ES-I3 (cell line): ENCODE results near the gene ILK.

Source experiments
- H3K36me3 ChIP-seq: 2 replicates; pipeline ENCODE4 v1.6.1; 2013; ENCODE audit warnings: mild to moderate bottlenecking, low read length, control low read depth, moderate library complexity; ENCODE audit not compliant: insufficient read depth
- H3K4me1 ChIP-seq: 2 replicates; pipeline ENCODE4 v1.6.1; 2013; ENCODE audit warnings: mild to moderate bottlenecking, control low read depth, low read length; ENCODE audit not compliant: insufficient read depth
- H3K9ac ChIP-seq: 2 replicates; pipeline ENCODE4 v1.6.1; 2013; ENCODE audit warnings: low read depth, mild to moderate bottlenecking, low read length, moderate library complexity
- H3K9me3 ChIP-seq: 2 replicates; pipeline ENCODE4 v1.6.1; 2013; ENCODE audit warnings: mild to moderate bottlenecking, low read length, moderate library complexity; ENCODE audit not compliant: control insufficient read depth, insufficient read depth

The ILK gene

GRCh38 chr11:6603287-6604080 lies at the start of gene ILK, which contains the start of gene RRP8:
ILK (plus strand) TSS chr11:6603774; CDS start chr11:6604272, 498 bp downstream.
RRP8 (minus strand) TSS chr11:6603616; CDS start chr11:6603502, 114 bp downstream.
- H3K9ac ChIP-seq: peak within 1 kb of the TSS; percentile 96
- H3K9me3 ChIP-seq: no peaks in the 10 kb centered on the region
- peaks cover 15% of the 10 kb centered on the region for H3K36me3 ChIP-seq
- peaks cover 20% of the 10 kb centered on the region for H3K4me1 ChIP-seq

DNA sequence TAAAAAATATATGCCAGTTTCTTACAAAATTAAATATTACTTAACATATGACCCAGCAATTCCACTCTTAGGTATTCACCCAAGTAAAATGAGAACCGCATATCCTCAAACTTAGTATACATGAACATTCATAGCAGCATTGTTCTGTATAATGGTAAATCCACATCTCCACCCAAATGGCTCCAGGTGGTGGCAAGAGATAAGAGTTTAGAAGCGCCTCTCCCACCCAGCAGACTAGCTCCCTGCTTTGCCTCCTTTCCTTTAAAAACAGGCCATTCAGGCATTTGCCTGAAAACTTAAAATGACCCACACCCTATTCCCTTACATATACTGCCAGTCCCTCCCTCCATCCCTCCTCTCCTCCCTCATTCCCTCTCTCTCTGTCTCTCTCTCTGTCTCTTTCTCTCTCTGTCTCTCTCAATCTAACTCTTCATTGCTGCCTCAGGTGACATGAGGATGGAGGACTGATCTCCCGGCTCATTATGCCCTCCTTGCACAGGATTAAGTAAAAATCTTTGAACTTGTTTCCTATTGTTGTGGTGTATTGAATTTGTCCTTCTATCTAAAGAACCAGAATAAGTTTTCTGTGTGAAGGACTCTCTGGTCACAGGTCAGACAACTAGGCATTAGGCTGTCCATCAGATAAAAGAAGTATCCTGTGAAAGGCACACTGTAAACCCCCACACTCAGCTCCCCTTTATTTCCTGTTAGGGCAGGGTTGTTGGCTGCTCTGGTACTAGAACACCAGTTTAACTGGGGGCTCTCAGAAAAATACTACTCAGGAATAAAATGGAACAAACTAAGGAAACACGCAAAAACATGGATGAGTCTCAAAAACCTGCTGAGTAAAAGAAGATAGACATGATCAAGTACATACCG lies 48.5 kb upstream of the ILK start:
- H3K36me3 ChIP-seq: no peaks in the 10 kb centered on the region
- H3K9ac ChIP-seq: no peak overlapping the region
- H3K4me1 ChIP-seq: no peaks in the 10 kb centered on the region
- no peaks in the 10 kb centered on the region for H3K9me3 ChIP-seq

DNA sequence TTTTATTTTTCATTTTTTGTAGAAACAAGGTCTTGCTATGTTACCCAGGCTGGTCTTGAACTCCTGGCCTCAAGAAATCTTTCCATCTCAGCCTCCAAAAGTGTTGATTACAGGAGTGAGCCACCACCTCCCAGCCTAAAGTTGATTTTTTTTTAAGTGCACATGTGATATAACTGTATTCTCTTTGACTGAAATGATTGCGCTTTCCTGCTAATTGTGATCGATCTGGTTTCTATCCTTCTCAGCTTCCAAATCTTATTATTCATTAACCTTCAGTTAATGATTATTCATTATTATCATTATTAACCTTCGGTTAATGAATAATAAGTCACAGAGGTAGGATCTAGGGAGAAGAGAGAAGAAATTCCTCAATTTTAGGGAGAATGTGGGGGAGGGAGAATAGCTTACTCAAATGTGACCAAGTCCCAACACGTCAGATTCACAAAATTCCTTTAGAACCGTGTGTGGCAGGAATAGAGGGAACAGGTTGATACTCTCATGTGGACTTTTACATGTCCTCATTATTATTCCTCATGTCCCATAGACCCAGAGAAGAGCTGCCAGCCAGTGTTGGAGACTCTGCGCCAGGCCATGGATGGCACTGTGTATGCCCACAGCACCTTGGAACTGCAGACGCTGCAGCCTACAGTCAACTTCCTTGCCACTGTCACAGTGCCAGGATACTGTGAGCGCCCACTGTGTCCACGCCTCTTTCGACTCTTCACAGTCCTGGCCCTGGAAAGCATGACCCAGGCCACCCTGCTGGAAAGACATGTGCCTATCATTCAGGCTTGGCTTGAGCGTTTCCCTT lies 47.2 kb upstream of the ILK start:
- Histone ChIP-seq H3K9ac (no peak overlapping the region), H3K4me1 (no peaks in the 10 kb centered on the region), H3K9me3 (no peaks in the 10 kb centered on the region), H3K36me3 (no peaks in the 10 kb centered on the region)

GRCh38 chr11:6557063-6557462 lies 46.5 kb upstream of the ILK start:
- no peak overlapping the region for H3K9ac ChIP-seq
- H3K4me1 ChIP-seq: no peaks in the 10 kb centered on the region
- H3K9me3 ChIP-seq: no peaks in the 10 kb centered on the region
- no peaks in the 10 kb centered on the region for H3K36me3 ChIP-seq

DNA sequence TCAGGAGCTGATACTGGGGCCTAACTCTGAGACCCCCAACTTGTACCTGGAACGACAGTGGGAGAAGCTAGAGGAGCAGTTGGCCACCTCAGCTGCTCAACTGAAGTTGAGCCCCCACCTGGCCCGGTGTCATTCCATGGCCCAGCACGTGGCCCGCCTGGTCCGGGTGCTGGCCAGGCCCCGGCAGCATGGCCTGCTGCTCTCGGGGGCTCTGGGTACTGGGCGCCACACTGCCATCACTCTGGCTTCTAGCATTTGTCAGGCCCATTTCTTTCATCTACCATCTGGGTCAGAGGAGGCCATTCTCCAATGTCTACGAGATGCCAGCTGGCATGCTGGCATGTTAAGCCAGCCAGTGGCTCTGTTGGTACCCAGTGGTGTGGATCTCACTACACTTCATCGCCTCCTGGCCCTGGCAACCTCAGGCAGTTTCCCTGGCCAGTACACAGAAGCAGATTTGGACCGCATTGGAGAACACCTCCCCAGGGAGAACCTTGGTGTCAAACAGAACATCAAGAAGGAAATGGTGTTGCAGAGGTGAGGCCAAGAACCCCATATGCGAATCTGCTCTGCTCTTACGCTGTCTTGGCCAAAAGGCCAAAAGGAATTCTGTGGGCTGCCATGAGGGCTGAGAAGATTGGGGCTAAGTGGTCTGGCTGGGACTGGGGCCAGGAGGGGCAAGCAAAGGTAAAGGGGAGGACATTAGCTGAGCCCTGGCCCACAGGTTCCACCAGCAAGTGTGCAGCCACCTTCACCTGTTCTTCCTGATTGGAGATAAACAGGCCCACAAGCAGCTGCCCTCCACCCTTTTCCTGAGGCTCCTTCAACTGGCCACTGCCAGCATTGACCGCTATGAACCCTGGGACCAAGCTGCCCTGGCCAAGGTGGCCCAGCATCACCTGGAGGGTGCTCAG lies 45.6 kb upstream of the ILK start:
- H3K9ac ChIP-seq: no peak overlapping the region
- no peaks in the 10 kb centered on the region for H3K9me3 ChIP-seq
- H3K4me1 ChIP-seq: peaks cover 5% of the 10 kb centered on the region; the same call in 1 of the 2 replicates
- no peaks in the 10 kb centered on the region for H3K36me3 ChIP-seq

DNA sequence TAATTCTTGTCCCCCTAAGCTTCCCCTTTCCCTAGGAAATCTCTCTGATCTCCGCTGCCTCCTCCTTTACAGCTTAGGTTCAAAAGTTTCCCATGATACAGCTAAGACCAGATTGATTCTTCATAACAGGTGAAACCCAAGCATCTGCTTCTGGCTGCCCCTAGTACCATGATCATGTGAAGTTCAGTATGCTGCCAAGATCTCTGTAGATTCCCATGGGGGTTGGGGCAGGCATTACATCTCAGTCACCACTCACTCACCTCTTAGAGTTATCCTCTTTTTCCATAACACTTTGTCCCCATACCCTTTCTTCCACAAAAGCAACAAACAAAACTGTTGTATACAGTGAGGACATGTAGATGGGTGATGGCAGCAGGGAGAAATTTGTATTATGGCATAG lies 44.2 kb upstream of the ILK start:
- Histone ChIP-seq H3K9ac (no peak overlapping the region), H3K36me3 (no peaks in the 10 kb centered on the region), H3K9me3 (no peaks in the 10 kb centered on the region), H3K4me1 (peaks cover 8% of the 10 kb centered on the region; the same call in 1 of the 2 replicates)

- H3K9me3 ChIP-seq: no peaks in the 10 kb centered on the region
- H3K9ac ChIP-seq: no peak overlapping the region
- H3K36me3 ChIP-seq: no peaks in the 10 kb centered on the region
- peaks cover 14% of the 10 kb centered on the region; the same call in 1 of the 2 replicates for H3K4me1 ChIP-seq
These were observed 42.3 kb upstream of the ILK start for GRCh38 chr11:6561288-6561687.

- no peaks in the 10 kb centered on the region for H3K9me3 ChIP-seq
- H3K4me1 ChIP-seq: peaks cover 15% of the 10 kb centered on the region
- H3K9ac ChIP-seq: no peak overlapping the region
- H3K36me3 ChIP-seq: no peaks in the 10 kb centered on the region
These were observed 40.4 kb upstream of the ILK start for GRCh38 chr11:6563121-6563619.

DNA sequence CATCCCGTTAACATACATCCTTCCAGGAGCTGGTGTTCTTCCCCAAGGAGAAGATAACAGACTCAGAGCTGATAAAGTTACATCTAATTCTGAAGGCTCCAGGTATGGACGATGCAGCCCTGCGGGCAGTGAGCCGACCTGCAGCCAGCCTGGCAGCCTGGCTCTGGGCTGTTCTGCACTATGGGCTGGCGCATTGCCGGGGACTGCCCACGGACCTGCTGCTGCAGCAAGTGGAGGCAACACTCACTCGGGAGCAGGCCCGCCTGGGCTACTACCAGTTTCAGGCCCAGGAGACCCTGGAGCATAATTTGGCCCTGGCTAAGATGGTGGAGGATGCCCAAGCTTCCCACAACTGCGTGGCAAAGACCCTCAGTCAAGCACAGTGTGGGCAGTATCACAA lies 39.9 kb upstream of the ILK start:
- Histone ChIP-seq H3K4me1 (peaks cover 18% of the 10 kb centered on the region), H3K9me3 (no peaks in the 10 kb centered on the region), H3K9ac (no peak overlapping the region), H3K36me3 (no peaks in the 10 kb centered on the region)

GRCh38 chr11:6565325-6565724 lies 38.2 kb upstream of the ILK start:
- Histone ChIP-seq H3K4me1 (peaks cover 18% of the 10 kb centered on the region), H3K9ac (no peak overlapping the region), H3K9me3 (no peaks in the 10 kb centered on the region), H3K36me3 (no peaks in the 10 kb centered on the region)

- Histone ChIP-seq H3K36me3 (no peaks in the 10 kb centered on the region), H3K9ac (no peak overlapping the region), H3K4me1 (peaks cover 18% of the 10 kb centered on the region), H3K9me3 (no peaks in the 10 kb centered on the region; the same call in 1 of the 2 replicates)
These were observed 37.4 kb upstream of the ILK start for GRCh38 chr11:6565988-6566703.

DNA sequence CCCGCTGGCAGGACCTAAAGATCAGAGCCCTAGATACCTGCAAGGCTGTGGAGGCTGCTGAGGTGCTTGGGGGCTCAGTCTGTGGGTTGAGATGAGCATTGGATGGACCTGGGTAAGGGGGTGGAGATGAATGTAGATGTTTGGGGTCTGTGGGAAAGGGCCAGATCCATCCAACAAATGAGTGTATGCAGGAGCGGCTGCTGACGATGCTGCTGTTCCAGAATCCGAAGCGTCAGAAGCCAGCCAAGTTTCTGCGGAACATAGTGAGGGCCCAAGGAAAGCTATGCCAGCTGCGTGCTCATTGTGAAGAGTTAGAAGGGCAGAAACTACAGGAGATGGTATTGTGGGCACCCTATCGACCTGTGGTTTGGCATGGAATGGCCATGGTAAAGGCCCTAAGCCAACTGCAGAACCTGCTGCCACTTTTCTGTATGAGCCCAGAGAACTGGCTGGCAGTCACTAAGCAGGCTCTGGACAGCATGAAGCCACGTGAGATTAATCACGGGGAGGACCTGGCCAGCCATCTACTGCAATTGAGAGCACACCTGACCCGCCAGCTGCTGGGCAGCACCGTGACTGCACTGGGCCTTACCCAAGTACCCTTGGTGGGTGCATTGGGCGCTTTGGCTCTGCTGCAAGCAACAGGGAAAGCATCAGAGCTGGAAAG lies 36.7 kb upstream of the ILK start:
- Histone ChIP-seq H3K9me3 (no peaks in the 10 kb centered on the region; the same call in 1 of the 2 replicates), H3K4me1 (peaks cover 18% of the 10 kb centered on the region), H3K36me3 (no peaks in the 10 kb centered on the region), H3K9ac (no peak overlapping the region)
